Activated CD8-positive, alpha-beta T cell treated with anti-CD3 and anti-CD28 coated beads for 36 hours (primary cell): ENCODE measurements around the gene CLCNKA. TPM values are rescaled to one million over a fixed set of nuclear protein-coding genes. Genes with fewer than 3 reads are reported as not detected.
"Not testable (repeated sequence)": the region's sequence is repeated elsewhere in the genome, so short reads cannot be mapped to it uniquely, and the experiment has no call there.

Source experiments
- ATAC-seq: fragments of 200-7000 bp; cut with Tn5 transposase; one replicate; pipeline ENCODE4 v1.10.0; 2021; ENCODE audit warnings: mild to moderate bottlenecking, moderate library complexity
- CTCF ChIA-PET: fragments of 350-600 bp; sonication (Branson Sonifier 250); formaldehyde crosslinking; loops from one replicate; lab custom pipeline; 2021; ENCODE audit warnings: antibody characterized with exemption; lab: Charles Lee
- POLR2A ChIA-PET: fragments of 350-600 bp; sonication (Branson Sonifier 250); formaldehyde crosslinking; loops from one replicate; lab custom pipeline; 2021; ENCODE audit warnings: antibody characterized with exemption; lab: Charles Lee
- DNase-seq: peaks from one replicate; pipeline ENCODE4 v3.0.0-alpha.2; 2020
- H3K27ac Mint-ChIP-seq: one replicate; pipeline ENCODE4 v1.8.0; 2021; ENCODE audit warnings: mild to moderate bottlenecking, mixed read lengths
- H3K27me3 Mint-ChIP-seq: one replicate; pipeline ENCODE4 v1.8.0; 2021; ENCODE audit warnings: mixed read lengths
- H3K36me3 Mint-ChIP-seq: one replicate; pipeline ENCODE4 v1.8.0; 2021; ENCODE audit warnings: low read depth, mixed read lengths
- H3K4me1 Mint-ChIP-seq: one replicate; pipeline ENCODE4 v1.8.0; 2021; ENCODE audit warnings: low read depth, mixed read lengths
- H3K4me3 Mint-ChIP-seq: one replicate; pipeline ENCODE4 v1.8.0; 2021; ENCODE audit warnings: mild to moderate bottlenecking, moderate library complexity, mixed read lengths
- H3K9me3 Mint-ChIP-seq: one replicate; pipeline ENCODE4 v1.8.0; 2021; ENCODE audit warnings: mixed read lengths
- intact Hi-C: fragments of 100-400 bp; cut with micrococcal nuclease; formaldehyde crosslinking; loops from one replicate; pipeline ENCODE4 v1.10.0; 2022
- total RNA-seq, 2 experiments: library from RNA; stranded (reverse); gene quantifications; one replicate each; pipeline ENCODE4 v1.2.3, GENCODE V29; 2021
- TF ChIP-seq, protein P1 (sequence below): fragments of 200-600 bp; IDR thresholded peaks from one replicate; pipeline ENCODE4 v1.8.0; 2022; ENCODE audit warnings: antibody characterized with exemption, mild to moderate bottlenecking

CLCNKA gene
- total RNA-seq, 2 experiments from 2014 or later: not detected

DNA sequence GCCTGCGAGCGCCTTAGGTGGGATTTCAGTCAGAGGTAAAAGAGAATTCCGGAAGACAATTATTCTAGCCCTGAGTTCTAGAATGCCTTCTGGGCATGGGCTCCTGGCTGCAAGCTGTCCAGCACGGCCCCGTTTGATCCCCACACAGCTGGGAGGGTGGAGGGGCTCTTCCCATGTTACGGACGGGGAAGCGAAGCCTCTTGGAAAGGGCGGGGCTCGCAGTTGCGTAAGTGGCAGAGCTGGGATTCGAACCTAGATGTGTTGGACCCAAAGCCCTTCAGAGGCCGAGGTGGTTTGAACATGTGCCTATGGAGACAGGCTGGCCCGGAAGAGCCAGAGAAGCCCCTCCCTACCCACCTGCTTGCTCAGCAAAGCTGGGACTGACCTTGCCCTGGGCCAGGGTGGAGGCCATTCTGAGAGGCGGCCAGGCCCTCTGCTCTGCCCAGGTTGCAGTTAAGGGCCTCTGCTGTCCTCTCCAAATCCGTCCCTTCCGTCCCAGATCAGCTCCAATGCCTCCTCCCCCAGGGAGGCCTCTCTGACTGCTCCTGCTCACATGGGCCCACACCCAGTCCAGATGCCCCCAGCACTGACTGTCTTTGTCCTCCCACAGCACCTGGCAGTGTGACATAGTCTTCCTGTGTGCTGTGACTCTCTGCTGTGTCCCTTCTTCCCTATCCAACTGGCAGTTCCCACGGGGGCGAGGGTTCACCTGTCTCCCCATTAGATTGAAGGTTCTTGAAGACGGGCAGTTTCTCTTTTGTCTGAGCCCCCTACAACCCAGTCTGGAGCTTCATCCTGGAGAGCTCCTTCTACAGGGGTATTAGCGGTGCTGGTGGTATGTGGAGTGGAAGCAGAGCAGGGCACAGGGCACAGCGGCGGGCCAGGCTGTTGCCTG, 2.8 kb upstream of the CLCNKA start:
- Mint-ChIP-seq H3K4me3 (no peak overlapping the region), H3K4me1 (peaks cover 3% of the 10 kb centered on the region), H3K9me3 (no peaks in the 10 kb centered on the region), H3K36me3 (no peaks in the 10 kb centered on the region), H3K27me3 (no peaks in the 10 kb centered on the region), H3K27ac (no peak overlapping the region)
- ATAC-seq: no peak
- POLR2A ChIA-PET: interaction anchor here (1.1 kb wide), 2 partner anchors 11 to 18 kb away, joined by 3 read pairs; no protein-coding TSS in a partner anchor
- no peak for DNase-seq
- TF ChIP-seq, protein P1, sequence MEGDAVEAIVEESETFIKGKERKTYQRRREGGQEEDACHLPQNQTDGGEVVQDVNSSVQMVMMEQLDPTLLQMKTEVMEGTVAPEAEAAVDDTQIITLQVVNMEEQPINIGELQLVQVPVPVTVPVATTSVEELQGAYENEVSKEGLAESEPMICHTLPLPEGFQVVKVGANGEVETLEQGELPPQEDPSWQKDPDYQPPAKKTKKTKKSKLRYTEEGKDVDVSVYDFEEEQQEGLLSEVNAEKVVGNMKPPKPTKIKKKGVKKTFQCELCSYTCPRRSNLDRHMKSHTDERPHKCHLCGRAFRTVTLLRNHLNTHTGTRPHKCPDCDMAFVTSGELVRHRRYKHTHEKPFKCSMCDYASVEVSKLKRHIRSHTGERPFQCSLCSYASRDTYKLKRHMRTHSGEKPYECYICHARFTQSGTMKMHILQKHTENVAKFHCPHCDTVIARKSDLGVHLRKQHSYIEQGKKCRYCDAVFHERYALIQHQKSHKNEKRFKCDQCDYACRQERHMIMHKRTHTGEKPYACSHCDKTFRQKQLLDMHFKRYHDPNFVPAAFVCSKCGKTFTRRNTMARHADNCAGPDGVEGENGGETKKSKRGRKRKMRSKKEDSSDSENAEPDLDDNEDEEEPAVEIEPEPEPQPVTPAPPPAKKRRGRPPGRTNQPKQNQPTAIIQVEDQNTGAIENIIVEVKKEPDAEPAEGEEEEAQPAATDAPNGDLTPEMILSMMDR: no peak
- intact Hi-C loops: no loop called here
- CTCF ChIA-PET: interaction anchor here (1.4 to 2.4 kb wide), 3 partner anchors 9 to 11 kb away, joined by 6 to 9 read pairs (median 8); no protein-coding TSS in a partner anchor

DNA sequence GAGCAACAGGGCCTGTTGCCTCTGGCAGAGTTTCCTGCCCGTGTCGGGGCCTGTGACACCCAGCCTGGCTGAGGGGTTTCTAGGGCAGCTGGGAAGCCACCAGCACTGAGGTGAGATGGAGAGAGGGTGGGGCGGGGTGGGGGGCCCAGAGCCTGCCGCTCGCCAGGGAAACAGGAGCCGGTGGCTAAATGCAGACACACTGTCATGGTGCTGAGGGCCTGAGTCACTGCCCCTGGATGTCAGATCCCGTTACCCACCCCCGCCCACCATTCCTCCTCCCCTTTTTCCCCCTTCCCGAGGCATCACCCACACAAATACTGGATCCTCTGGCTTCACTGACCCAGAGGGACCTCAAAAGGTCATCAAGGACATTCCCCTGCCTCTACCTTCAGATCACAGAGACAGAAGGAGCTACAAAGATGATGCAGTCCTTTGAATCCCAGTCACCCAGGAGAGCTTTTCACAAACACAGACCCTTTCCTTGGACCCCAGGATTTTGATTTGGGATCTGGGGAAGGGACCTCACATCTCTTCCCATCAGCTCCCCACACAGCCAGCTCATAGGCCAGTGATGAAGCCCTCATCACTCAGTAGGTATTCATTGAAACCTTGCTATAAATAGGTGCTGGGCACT, 2.1 kb upstream of the CLCNKA start:
- no peaks in the 10 kb centered on the region for H3K36me3 Mint-ChIP-seq
- no peak overlapping the region for H3K4me3 Mint-ChIP-seq
- no peaks in the 10 kb centered on the region for H3K9me3 Mint-ChIP-seq
- POLR2A ChIA-PET: no interaction called here
- no peaks in the 10 kb centered on the region for H3K27me3 Mint-ChIP-seq
- no peak for ATAC-seq
- TF ChIP-seq, protein P1: no peak
- peaks cover under 1% of the 10 kb centered on the region for H3K4me1 Mint-ChIP-seq
- DNase-seq: no peak
- no peak overlapping the region for H3K27ac Mint-ChIP-seq
- CTCF ChIA-PET: interaction anchor here (1.7 kb wide), 1 partner anchor 10 kb away, joined by 8 read pairs; no protein-coding TSS in a partner anchor
- intact Hi-C loops: no loop called here

DNA sequence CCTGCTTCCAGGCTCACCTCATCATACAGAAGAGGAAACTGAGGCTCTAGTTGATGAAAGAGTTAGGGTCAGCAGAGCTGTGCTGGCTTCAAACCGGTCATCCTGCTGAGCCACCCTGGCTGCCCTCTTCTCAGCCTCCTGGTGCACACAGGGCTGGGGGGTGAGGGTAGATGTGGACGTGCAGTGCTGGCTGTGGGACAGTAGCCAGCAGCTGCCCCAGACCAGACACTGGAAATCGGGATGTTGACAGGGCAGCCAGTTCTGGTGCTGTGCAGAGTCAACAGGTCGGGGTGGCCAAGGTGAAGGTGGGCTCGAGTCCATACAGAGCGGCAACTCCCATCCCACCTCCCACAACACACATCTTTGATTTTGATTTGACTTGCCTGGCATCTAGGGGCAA, 1.5 kb upstream of the CLCNKA start:
- H3K4me3 Mint-ChIP-seq: no peak overlapping the region
- no peaks in the 10 kb centered on the region for H3K9me3 Mint-ChIP-seq
- H3K27ac Mint-ChIP-seq: no peak overlapping the region
- intact Hi-C loops: no loop called here
- no peak for ATAC-seq
- H3K36me3 Mint-ChIP-seq: no peaks in the 10 kb centered on the region
- CTCF ChIA-PET: interaction anchor here (1.7 kb wide), 1 partner anchor 11 kb away, joined by 8 read pairs; no protein-coding TSS in a partner anchor
- TF ChIP-seq, protein P1: no peak
- no peak for DNase-seq
- POLR2A ChIA-PET: no interaction called here
- no peaks in the 10 kb centered on the region for H3K27me3 Mint-ChIP-seq
- H3K4me1 Mint-ChIP-seq: no peaks in the 10 kb centered on the region

DNA sequence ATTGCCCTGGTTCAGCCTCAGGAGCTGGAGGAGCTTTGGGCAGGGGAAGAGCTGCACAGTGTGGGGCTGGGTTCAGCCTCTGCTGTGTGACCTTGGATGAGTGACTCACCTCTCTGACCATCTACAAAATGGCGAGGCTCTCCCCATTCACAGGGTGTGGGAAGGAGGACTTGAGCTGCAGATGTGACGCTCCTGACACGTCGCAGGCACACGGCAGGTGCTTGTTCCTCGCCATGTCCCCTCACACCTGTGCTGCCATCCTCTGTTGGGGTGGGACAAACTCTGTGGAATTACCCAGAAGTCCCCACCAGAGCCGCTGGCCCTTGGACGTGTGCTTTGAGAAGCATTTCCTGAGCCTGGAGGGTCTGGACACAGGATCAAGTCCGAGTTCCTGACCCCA, 958 bp upstream of the CLCNKA start:
- H3K9me3 Mint-ChIP-seq, POLR2A ChIA-PET, H3K27me3 Mint-ChIP-seq, intact Hi-C loops, H3K4me3 Mint-ChIP-seq, ATAC-seq, H3K4me1 Mint-ChIP-seq, H3K27ac Mint-ChIP-seq, DNase-seq, H3K36me3 Mint-ChIP-seq: not testable (repeated sequence)
- CTCF ChIA-PET: interaction anchor here (1.7 kb wide), 1 partner anchor 11 kb away, joined by 8 read pairs; no protein-coding TSS in a partner anchor

DNA sequence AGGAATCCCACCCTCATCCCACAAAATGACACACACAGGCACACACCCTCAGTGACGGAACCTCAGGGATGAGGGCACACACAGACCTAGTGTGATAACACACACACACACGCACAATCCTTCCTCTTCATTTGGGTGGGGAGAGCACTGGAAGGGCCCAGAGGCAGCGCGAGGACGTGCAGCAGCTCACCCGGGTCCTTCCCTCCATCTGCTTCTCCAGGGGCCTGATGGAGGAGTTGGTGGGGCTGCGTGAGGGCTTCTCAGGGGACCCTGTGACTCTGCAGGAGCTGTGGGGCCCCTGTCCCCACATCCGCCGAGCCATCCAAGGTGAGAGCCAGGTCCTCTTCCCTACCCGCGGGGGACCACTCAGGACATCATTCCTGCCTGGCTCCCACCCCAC, 557 bp downstream of the CLCNKA start:
- ChIA-PET POLR2A (no interaction called here), CTCF (interaction anchor here (0.7 to 1.0 kb wide), 2 partner anchors 13 to 231 kb away, joined by 3 read pairs; no protein-coding TSS in a partner anchor)
- Mint-ChIP-seq H3K27ac (no peak overlapping the region), H3K36me3 (no peaks in the 10 kb centered on the region), H3K4me1 (no peaks in the 10 kb centered on the region), H3K9me3 (no peaks in the 10 kb centered on the region), H3K4me3 (no peak overlapping the region), H3K27me3 (no peaks in the 10 kb centered on the region)
- TF ChIP-seq, protein P1: no peak
- ATAC-seq (no peak), DNase-seq (no peak)
- intact Hi-C loops: no loop called here
